ENCODE data around the gene LPAR5. TPM values are rescaled to one million over a fixed set of nuclear protein-coding genes. Genes with fewer than 3 reads are reported as not detected.

The LPAR5 gene
- total RNA-seq = 0.13 TPM in 1 of 2 replicates, not detected in the other

DNA sequence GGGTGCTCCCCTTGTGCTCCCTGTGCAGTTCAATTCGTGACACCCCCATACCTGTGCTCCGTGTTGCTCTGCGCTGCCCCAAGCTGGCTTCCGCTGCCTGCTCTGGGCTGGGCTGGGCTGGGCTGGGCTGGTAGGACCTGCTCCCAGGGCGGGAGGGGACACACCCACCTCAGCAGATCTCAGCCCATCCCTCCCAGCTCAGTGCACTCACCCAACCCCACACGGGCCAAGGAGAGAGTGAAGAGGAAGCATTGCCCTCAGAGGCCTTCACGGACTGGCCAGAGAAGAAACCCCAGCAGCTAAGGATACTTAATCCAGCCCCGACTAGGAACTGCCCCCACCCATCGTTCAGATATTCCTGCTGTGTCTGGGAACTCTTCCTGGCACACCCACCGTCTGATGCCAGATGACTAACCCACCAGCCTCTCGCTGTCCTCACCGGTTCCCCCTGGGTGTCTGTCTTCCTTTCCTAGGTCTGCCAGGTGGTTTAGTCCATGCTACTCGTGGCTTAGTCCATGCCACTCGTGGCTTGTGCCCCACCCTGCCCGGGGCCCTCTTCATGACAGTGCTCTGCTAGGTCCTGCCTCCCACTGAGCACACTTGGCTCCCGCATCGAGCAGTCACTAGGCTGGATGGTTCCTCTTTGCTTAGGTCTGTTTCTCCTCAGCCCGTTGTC, at the start of gene LPAR5:
Gene LPAR5, minus strand, starts transcription at position 104 of the 676 bp plus-strand sequence. CDS start 14,711 bp downstream, outside the sequence.

DNA sequence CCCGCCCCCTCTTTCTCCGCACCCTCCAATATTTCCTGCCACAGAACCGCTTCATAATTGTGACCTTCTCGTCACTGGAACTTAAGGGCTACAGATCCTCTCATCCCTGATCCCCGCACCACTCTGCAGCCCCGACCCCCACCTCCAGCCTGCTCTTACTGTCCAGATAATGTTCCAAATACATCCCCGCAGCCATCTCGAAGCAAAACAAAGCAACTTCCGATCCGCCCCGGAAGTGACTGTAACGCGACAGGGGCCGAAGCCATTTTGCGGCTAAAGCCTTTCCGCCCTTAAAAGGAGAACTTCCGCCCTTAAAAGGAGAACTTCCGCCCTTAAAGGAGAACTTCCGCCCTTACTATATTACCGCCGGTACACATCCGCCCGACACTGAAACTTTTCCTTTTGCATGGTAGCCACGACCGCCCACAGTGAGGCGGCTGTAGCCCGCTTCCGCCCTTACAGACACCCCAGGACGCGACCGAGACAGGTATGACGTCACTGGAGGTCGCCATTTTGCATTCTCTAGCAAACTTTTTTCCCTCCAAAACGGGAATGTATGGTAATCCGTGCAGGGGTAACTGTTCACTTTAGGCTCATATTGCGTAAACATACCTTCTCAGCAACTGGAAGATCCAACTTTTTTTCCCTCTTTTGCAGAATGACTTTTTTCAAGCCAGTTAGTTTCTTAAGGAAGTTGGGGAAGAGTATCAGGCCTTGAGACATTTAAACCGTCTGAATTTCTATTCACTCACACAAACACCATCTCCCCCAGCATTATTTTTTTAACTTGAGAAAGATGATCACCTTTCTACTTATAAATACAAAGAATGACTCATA, 27.4 kb upstream of the LPAR5 start, which contains the start of gene ING4:
Gene ING4, minus strand, starts transcription at position 214 of the 837 bp plus-strand sequence. Its CDS starts 18 bp downstream, at position 196.

DNA sequence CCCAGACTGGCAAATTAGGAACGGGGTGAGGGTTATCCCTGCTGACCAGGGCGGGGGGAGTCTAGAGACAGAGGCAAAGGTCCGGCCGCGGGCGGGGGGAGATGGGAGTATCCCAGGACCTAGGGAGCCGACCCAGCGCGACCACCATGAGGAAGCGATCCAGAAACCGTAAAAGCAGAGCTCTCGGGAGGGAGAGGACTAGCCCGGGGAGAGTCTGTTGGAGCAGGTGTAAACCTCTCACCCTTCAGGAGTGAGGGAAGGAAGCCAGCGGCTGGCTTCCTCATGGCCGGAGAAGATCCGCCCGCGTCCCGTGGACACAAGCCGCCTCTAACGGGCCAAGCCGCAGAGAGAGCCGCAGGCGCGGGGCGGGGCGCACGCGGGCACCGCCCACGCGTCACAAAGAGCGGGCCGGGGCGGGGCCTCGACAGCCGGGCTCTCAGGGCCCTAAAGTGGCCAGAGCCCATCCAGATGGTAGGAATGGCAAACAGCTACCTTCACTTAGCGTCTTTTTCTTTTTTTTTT, 11.4 kb upstream of the LPAR5 start, which contains the start of gene ACRBP:
Gene ACRBP, minus strand, starts transcription at position 350 of the 522 bp plus-strand sequence. Its CDS starts 66 bp downstream, at position 284.

Small RNA genes within 50 kb of the gene (small RNA-seq; reads per million reads assigned to genes)
- 31.5 reads per million, percentile 97 among the genes with 10 or more reads in this experiment for gene SCARNA11

Other genes with a start within 250 kb of the LPAR5 start
- gene CD27, start 191.0 kb downstream of the LPAR5 start, total RNA-seq = not detected in 2 replicates
- 5.5 and 8.3 TPM in 2 replicates for gene TAPBPL, start 183.9 kb downstream of the LPAR5 start, total RNA-seq
- gene VAMP1, start 165.3 kb downstream of the LPAR5 start, total RNA-seq = 2.4 and 2.9 TPM in 2 replicates
- 115 and 145 TPM in 2 replicates for gene MRPL51, start 142.7 kb downstream of the LPAR5 start, total RNA-seq
- gene NCAPD2, start 141.9 kb downstream of the LPAR5 start, total RNA-seq = 82.7 and 119 TPM in 2 replicates
- gene GAPDH, start 101.4 kb downstream of the LPAR5 start, total RNA-seq = 6,676 and 6,710 TPM in 2 replicates
- gene IFFO1, start 79.9 kb downstream of the LPAR5 start, total RNA-seq = 6.3 and 7.6 TPM in 2 replicates
- 47.5 and 52.7 TPM in 2 replicates for gene NOP2, start 67.7 kb downstream of the LPAR5 start, total RNA-seq
- gene CHD4, start 28.6 kb downstream of the LPAR5 start, total RNA-seq = 222 and 230 TPM in 2 replicates
- 0.50 and 0.53 TPM in 2 replicates for gene ACRBP, start 11.5 kb upstream of the LPAR5 start, total RNA-seq
- 30.1 and 35.0 TPM in 2 replicates for gene ING4, start 27.2 kb upstream of the LPAR5 start, total RNA-seq
- gene ZNF384, start 53.4 kb upstream of the LPAR5 start, total RNA-seq = 27.0 and 28.2 TPM in 2 replicates
- 0.13 TPM in 1 of 2 replicates, not detected in the other for gene PIANP, start 64.9 kb upstream of the LPAR5 start, total RNA-seq
- gene COPS7A, start 88.1 kb upstream of the LPAR5 start, total RNA-seq = 34.7 and 40.3 TPM in 2 replicates
- 89.4 and 97.4 TPM in 2 replicates for gene MLF2, start 117.2 kb upstream of the LPAR5 start, total RNA-seq
- 98.0 and 103 TPM in 2 replicates for gene PTMS, start 130.4 kb upstream of the LPAR5 start, total RNA-seq
- 0.13 and 0.14 TPM in 2 replicates for gene LAG3, start 136.6 kb upstream of the LPAR5 start, total RNA-seq
- not detected in 2 replicates for gene CD4, start 153.6 kb upstream of the LPAR5 start, total RNA-seq
- gene GPR162, start 185.9 kb upstream of the LPAR5 start, total RNA-seq = 5.7 and 9.4 TPM in 2 replicates
- 56.1 and 68.3 TPM in 2 replicates for gene P3H3, start 192.4 kb upstream of the LPAR5 start, total RNA-seq
- gene GNB3, start 205.0 kb upstream of the LPAR5 start, total RNA-seq = 3.1 and 3.8 TPM in 2 replicates
- 25.7 and 39.8 TPM in 2 replicates for gene CDCA3, start 215.3 kb upstream of the LPAR5 start, total RNA-seq
- 83.1 and 87.7 TPM in 2 replicates for gene USP5, start 216.2 kb upstream of the LPAR5 start, total RNA-seq
- 806 and 826 TPM in 2 replicates for gene TPI1, start 231.6 kb upstream of the LPAR5 start, total RNA-seq
- gene SPSB2, start 237.3 kb upstream of the LPAR5 start, total RNA-seq = 1.2 and 3.3 TPM in 2 replicates